Transverse colon (tissue), 4 donors: ENCODE results near the gene TRAPPC2L.

Source experiments
- EP300 ChIP-seq: sonication (generic); formaldehyde crosslinking; IDR thresholded peaks from one replicate; pipeline ENCODE4 v1.6.1; 2017; ENCODE audit warnings: antibody characterized with exemption, low read depth
- POLR2A ChIP-seq: fragments of 450-650 bp; IDR thresholded peaks from one replicate; pipeline ENCODE4 v1.6.1; 2016; ENCODE audit warnings: antibody characterized with exemption, mild to moderate bottlenecking, moderate library complexity
- POLR2AphosphoS5 ChIP-seq, 3 donors: sonication (generic); formaldehyde crosslinking; IDR thresholded peaks; one replicate each; pipeline ENCODE4 v1.6.1; 2016; ENCODE audit warnings: antibody characterized with exemption in 3 of 3
- TF ChIP-seq, protein P1 (sequence below), 5 experiments: fragments of 200-600 bp in 3 of 5; fragments of 450-650 bp in 2 of 5; sonication (generic) in 3 of 5; IDR thresholded peaks; 1 replicate in 2 of 5; 2 replicates in 3 of 5; pipeline ENCODE4 v1.5.1; 2016 to 2017; ENCODE audit warnings: antibody characterized with exemption in 5 of 5, inconsistent platforms in 3 of 5, mild to moderate bottlenecking in 2 of 5, moderate library complexity in 1 of 5

DNA sequence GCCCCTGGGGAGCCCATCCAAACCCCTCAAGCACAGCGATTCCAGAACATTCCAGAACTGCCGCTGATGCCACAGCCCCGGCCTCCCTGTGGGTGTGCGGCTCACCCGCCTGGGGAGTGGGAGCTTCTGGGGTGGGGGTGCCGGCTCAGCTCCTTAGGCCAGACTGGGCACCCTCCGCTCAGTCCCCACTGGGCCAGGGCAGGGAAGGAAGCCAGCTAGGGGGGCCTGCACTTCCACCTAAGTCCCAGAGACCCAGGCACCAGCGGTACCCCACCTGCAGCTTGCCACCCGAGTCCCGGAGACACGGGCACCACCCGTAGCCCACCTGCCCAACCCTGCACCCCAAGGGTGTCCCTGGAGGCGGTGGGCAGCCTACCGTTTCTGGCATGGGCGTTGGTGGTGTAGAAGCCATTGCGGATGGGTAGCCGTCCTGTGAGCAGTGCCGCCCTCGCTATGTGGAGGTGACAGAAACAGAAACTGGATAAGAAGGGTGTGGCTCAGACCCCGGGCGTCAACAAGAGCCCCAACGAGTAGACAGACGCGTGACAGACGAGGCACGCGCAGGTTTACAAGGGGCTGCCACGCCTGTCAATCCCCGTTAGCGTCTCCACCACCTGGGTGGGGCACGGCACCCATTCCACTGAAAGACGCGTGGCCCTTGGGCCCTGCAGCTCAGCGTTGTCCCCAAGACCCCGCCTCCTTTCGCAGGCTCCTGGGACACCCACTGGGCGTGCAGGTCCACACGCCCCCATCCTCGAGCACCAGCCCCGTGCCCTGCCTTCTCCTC is 15.2 kb upstream of the TRAPPC2L start:
- TF ChIP-seq POLR2AphosphoS5 (IDR thresholded peaks at IDR 0.05) (no peak), POLR2A (no peak), EP300 (no peak)
- TF ChIP-seq, protein P1, sequence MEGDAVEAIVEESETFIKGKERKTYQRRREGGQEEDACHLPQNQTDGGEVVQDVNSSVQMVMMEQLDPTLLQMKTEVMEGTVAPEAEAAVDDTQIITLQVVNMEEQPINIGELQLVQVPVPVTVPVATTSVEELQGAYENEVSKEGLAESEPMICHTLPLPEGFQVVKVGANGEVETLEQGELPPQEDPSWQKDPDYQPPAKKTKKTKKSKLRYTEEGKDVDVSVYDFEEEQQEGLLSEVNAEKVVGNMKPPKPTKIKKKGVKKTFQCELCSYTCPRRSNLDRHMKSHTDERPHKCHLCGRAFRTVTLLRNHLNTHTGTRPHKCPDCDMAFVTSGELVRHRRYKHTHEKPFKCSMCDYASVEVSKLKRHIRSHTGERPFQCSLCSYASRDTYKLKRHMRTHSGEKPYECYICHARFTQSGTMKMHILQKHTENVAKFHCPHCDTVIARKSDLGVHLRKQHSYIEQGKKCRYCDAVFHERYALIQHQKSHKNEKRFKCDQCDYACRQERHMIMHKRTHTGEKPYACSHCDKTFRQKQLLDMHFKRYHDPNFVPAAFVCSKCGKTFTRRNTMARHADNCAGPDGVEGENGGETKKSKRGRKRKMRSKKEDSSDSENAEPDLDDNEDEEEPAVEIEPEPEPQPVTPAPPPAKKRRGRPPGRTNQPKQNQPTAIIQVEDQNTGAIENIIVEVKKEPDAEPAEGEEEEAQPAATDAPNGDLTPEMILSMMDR (IDR thresholded peaks at IDR 0.05): no peak
